Measurements from ENCODE around the gene PPBP.

The PPBP gene

DNA sequence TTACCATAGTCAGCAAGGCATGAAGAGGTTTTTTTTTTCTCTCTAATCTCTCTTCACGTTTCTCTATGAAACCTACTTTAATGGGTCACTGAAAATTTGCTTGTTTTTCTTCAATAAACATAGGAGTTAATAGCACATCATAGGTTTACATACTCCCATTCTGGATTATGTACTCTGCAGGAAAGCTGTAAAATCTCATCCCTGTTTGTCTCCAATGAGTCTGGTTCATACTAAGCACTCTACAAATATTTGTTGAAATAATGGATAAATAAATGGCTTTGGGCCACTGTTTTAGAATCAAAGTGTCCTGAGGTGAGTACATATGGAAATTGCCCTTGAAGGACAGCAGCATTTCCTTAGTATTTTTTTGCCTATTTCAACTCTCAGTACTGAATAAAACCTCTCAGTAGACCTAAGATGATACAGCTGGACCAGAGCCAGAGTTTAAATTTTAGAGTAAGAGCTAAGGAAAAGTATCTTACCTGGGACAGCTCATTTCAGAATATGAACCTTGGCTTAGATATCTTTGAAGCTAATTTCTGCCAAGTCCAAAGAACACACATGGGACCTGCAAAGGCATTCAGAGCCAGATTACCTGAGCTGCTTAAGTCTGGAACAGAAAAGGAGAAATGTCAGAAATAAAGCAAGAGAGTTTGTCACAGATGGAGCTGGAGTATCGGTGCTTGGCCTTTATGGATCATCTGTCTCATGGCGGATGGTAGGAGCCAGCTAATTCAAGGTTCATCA is 40.6 kb downstream of the PPBP start:
- DNase-seq, result no peak

DNA sequence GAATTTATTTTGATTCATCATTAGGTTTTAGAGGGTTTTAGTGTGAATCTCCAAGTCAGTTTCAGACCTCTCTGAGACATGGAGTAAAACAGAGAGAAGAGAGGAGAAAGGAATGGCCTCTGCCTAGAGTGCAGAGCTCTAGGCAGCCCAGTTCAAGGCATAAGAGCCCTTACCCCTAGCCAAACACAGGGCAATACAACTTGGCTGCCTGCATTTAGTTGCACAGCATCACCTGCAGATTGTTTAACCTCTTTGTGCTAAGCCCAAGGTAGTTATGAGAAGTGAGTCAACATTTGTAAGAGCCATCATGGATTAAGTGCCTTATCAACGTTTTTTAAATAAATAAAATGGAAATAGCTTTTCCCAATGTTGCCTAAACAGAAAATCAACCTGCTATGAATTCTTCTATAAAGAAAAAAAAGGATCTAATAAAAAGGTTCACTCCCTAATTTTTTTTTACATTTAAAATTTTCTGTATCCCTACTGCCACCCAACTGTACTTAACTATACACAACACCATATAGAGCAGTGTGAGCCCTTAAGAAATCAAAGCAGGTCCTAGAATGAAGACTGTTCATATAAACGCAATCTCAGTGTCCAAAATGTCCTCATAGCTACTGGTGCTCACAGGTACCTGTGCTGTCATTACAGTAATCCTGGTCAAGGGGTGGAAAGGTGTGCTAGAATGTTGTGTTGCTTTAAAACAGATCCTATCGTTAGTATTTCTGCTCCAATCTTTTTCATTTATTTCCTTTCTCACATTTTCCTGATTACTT is 42.1 kb downstream of the PPBP start:
- DNase-seq, result no peak

DNA sequence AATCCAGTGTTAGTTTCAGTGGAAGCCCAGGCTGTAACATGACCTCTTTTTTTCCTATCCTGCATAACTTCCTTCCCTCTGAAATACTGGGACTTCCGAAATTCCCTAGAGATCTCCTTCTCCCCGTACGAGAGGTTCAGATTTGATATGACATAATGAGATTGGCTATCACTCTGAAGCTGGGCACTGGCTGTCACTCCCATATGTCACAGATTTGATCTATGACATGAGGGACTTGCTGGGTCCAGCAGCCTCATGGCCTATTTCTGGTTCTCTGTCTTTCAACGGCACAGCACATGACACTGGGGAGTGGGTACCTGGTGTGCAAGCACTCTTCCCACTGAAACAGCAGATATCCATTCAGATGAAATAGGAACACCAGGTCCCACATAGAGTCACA is 42.9 kb downstream of the PPBP start:
- no peak for DNase-seq

DNA sequence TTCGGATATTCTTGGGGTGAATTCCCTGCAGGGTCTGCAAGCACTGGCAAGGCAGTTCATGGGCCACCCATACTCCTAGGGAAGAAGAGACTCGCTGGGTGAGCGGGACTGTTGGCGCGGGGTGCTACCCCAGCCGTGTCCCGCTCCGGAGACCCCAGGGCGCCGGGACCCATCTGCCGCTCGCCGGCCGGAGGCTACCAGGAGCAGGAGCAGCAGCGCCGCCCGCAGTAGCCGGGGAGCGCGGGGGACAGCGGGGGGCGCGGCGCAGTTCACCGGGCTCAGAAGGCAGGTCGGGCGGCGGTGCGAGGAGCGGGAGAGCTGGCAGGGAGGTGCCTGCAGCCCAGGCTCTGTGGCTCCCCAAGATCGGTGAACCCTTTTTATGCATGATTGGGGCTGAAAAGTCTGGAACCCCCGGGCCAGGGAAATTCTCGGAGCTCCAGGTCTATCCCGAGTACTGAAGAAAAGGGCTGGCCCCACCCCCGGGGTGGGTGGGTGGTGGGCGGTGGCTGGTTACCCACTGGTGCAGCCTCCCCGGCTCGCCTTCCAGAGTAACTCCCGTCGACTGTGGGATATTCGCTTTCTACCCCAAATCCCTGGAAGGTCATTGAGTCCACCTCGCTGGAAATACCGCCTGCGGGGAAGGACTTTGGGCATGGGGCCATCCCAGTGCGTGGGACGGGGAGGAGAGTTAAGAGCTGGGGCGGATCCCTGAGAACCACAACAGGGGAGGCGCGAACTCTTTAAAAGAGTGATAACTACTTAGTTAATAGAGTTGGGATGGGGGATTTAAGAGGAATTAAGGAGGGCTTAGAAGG is 43.7 kb downstream of the PPBP start:
- DNase-seq, result no peak

DNA sequence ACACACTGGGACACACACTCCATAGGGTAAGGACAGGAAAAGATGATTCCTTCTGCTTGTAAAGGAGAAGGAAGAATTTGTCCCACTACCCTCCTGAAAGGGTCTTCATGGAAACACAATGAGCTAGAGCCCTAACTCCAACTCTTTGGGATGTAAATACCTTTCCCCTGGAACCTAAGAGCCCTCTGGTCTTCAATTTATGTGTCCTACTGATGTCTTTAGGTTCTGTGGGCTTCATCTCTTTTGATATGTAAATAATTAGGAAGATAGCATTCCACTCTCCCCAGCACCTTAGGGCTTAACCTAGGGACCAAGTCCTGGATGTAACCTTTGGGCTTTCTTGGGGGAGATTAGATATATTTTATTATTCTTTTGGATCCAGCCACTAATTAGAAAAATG is 44.4 kb downstream of the PPBP start:
- no peak for DNase-seq

DNA sequence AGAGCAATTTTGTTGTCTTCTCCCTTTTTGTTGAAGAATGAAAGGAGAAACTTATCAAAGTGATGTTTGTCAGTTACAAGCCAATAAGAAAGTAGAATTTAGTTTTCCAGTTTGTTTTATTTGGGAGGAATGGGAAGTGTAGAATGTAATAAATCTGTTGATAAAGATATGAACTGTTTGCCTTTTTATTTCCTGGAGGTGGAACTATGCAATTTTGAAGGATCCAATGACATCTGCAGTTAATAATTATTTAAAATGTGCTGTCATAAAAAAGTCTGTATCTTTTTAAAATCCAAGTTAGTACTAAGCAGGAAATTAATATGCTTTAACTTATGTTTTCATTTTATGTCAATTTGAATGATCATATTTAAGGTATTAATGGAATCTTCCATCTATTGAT is 51.0 kb downstream of the PPBP start:
- no peak for DNase-seq
